NCI-H2107 treated with DMSO at 0.1 percent for 48 hours (cell line): ENCODE measurements around the gene SPRYD3.

Source experiments
- DNase-seq: peaks from one replicate; lab custom pipeline; 2025; ENCODE audit not compliant: unreplicated experiment; lab: John Stamatoyannopoulos, UW

The SPRYD3 gene

GRCh38 chr12:53064613-53065436 lies 14.4 kb downstream of the SPRYD3 start:
- no peak for DNase-seq

- peak; percentile 17 for DNase-seq
Observed at GRCh38 chr12:53063708-53064612, 15.2 kb downstream of the SPRYD3 start.

- DNase-seq, result no peak
Observed at GRCh38 chr12:53062977-53063707, 16.0 kb downstream of the SPRYD3 start.

GRCh38 chr12:53062011-53062961 lies 16.9 kb downstream of the SPRYD3 start:
- DNase-seq, result no peak

- peak; percentile 76 for DNase-seq
Observed at GRCh38 chr12:53061404-53062010, 17.7 kb downstream of the SPRYD3 start.

GRCh38 chr12:53060721-53061276 lies 18.4 kb downstream of the SPRYD3 start:
- DNase-seq, result peak; percentile 29

- no peak for DNase-seq
Observed at GRCh38 chr12:53060064-53060720, 19.0 kb downstream of the SPRYD3 start.

- DNase-seq, result no peak
Observed at GRCh38 chr12:53059434-53060063, 19.6 kb downstream of the SPRYD3 start.

GRCh38 chr12:53058674-53059433 lies 20.3 kb downstream of the SPRYD3 start:
- DNase-seq, result no peak

- DNase-seq, result no peak
Observed at GRCh38 chr12:53057816-53058500, 21.2 kb downstream of the SPRYD3 start.

GRCh38 chr12:53056901-53057300 lies 22.3 kb downstream of the SPRYD3 start:
- no peak for DNase-seq

- DNase-seq, result no peak
Observed at GRCh38 chr12:53056296-53056695, 22.9 kb downstream of the SPRYD3 start.

GRCh38 chr12:53055471-53056266 lies 23.5 kb downstream of the SPRYD3 start:
- DNase-seq, result no peak

- DNase-seq, result peak; percentile 95
Observed at GRCh38 chr12:53054112-53054878, 24.9 kb downstream of the SPRYD3 start.
